Panc1 (cell line): ENCODE measurements around the gene HS6ST3. TPM values are rescaled to one million over a fixed set of nuclear protein-coding genes. Genes with fewer than 3 reads are reported as not detected.

Experiments
- ATAC-seq: fragments of 200-7000 bp; cut with Tn5 transposase; 2 replicates; pipeline ENCODE4 v1.9.1; 2020; ENCODE audit warnings: mild to moderate bottlenecking, moderate library complexity
- BruUV-seq: library from RNA; stranded (reverse); fragments of 400-500 nt; replicated peaks from 2 replicates; lab custom pipeline; 2021; lab: Mats Ljungman, UMichigan
- CTCF ChIA-PET: fragments of 300-600 bp; sonication (Branson Sonifier 250); formaldehyde crosslinking; loops from one replicate; lab custom pipeline; 2022; ENCODE audit warnings: antibody characterized with exemption; lab: Charles Lee
- POLR2A ChIA-PET: fragments of 300-600 bp; sonication (Branson Sonifier 250); formaldehyde crosslinking; loops from one replicate; lab custom pipeline; 2022; ENCODE audit warnings: antibody characterized with exemption; lab: Charles Lee
- DNase-seq: peaks from one replicate; pipeline ENCODE4 v3.0.0-alpha.2; 2010; ENCODE audit warnings: low read depth, low spot score
- H3K27ac ChIP-seq: 2 replicates; pipeline ENCODE4 v1.5.1; 2011; ENCODE audit warnings: mild to moderate bottlenecking, low read length, inconsistent platforms
- H3K27me3 ChIP-seq: fragments of 200-500 bp; sonication (Bioruptor generic); 2 replicates; pipeline ENCODE4 v1.6.0; 2014; ENCODE audit warnings: low read length, inconsistent platforms; ENCODE audit not compliant: control insufficient read depth, insufficient read depth
- H3K36me3 ChIP-seq: fragments of 200-500 bp; sonication (Bioruptor generic); 2 replicates; pipeline ENCODE4 v1.5.1; 2014; ENCODE audit warnings: inconsistent platforms, mild to moderate bottlenecking, low read length, moderate library complexity; ENCODE audit not compliant: control insufficient read depth, insufficient read depth
- H3K4me1 ChIP-seq: 2 replicates; pipeline ENCODE4 v1.5.1; 2011; ENCODE audit warnings: inconsistent platforms, mild to moderate bottlenecking, low read length, moderate library complexity; ENCODE audit not compliant: control insufficient read depth, insufficient read depth
- H3K4me3 ChIP-seq, 2 experiments: 2 replicates each; pipeline ENCODE4 v1.5.1; 2011 to 2012; ENCODE audit warnings: low read depth in 2 of 2, low read length in 2 of 2, mild to moderate bottlenecking in 2 of 2, inconsistent platforms in 1 of 2, moderate library complexity in 1 of 2
- H3K9me3 ChIP-seq: fragments of 200-500 bp; sonication (Bioruptor generic); 2 replicates; pipeline ENCODE4 v1.5.1; 2014; ENCODE audit warnings: low read depth, mild to moderate bottlenecking, inconsistent platforms, low read length, moderate library complexity; ENCODE audit not compliant: control insufficient read depth, insufficient read depth
- POLR2AphosphoS5 ChIP-seq: IDR thresholded peaks from 2 replicates; pipeline ENCODE4 v1.6.1; 2012; ENCODE audit warnings: mild to moderate bottlenecking, low read depth, low read length, moderate library complexity
- SIN3A ChIP-seq: IDR thresholded peaks from 2 replicates; pipeline ENCODE4 v1.6.1; 2012; ENCODE audit warnings: low read depth, mild to moderate bottlenecking, low read length, moderate library complexity, borderline replicate concordance; ENCODE audit not compliant: insufficient read depth
- TCF7L2 ChIP-seq: IDR thresholded peaks from 2 replicates; pipeline ENCODE4 v1.6.1; 2011; ENCODE audit warnings: mild to moderate bottlenecking, low read depth, low read length, inconsistent platforms
- in situ Hi-C: cut with HindIII; loops from 2 replicates; pipeline ENCODE4 v1.10.0; 2016; ENCODE audit warnings: low sequenced_read_pairs, low pct_unique_long_range_greater_than_20kb
- intact Hi-C: fragments of 100-400 bp; cut with micrococcal nuclease; formaldehyde crosslinking; loops from one replicate; pipeline ENCODE4 v1.10.0; 2022; ENCODE audit not compliant: unreplicated experiment
- total RNA-seq: library from RNA; stranded (reverse); gene quantifications from one replicate; pipeline ENCODE4 v1.2.1, GENCODE V29; 2021; ENCODE audit not compliant: unreplicated experiment
- TF ChIP-seq, protein P1 (sequence below): fragments of 450-650 bp; IDR thresholded peaks from 2 replicates; pipeline ENCODE4 v1.5.1; 2017; ENCODE audit warnings: mild to moderate bottlenecking
- TF ChIP-seq, protein P2 (sequence below), 2 experiments: IDR thresholded peaks; 2 replicates each; pipeline ENCODE4 v1.6.1; 2011 to 2012; ENCODE audit warnings: low read depth in 2 of 2, control low read depth in 1 of 2, low read length in 1 of 2, mild to moderate bottlenecking in 1 of 2, moderate library complexity in 1 of 2; ENCODE audit not compliant: insufficient read depth in 1 of 2

The HS6ST3 gene
- total RNA-seq, 1 experiment from 2014 or later = 0.13 TPM

- Histone ChIP-seq H3K27ac (no peak overlapping the region), H3K36me3 (no peaks in the 10 kb centered on the region), H3K27me3 (no peaks in the 10 kb centered on the region), H3K4me1 (no peaks in the 10 kb centered on the region), H3K4me3 (no peak overlapping the region), H3K9me3 (no peaks in the 10 kb centered on the region)
- in situ Hi-C loops = no loop called here
- BruUV-seq = no TSS peak
- POLR2A ChIA-PET = no interaction called here
- CTCF ChIA-PET = no interaction called here
- ATAC-seq (no peak), DNase-seq (no peak)
- intact Hi-C loops = no loop called here
- TF ChIP-seq TCF7L2 = no peak
- TF ChIP-seq POLR2AphosphoS5 = no peak
- TF ChIP-seq, protein P1, sequence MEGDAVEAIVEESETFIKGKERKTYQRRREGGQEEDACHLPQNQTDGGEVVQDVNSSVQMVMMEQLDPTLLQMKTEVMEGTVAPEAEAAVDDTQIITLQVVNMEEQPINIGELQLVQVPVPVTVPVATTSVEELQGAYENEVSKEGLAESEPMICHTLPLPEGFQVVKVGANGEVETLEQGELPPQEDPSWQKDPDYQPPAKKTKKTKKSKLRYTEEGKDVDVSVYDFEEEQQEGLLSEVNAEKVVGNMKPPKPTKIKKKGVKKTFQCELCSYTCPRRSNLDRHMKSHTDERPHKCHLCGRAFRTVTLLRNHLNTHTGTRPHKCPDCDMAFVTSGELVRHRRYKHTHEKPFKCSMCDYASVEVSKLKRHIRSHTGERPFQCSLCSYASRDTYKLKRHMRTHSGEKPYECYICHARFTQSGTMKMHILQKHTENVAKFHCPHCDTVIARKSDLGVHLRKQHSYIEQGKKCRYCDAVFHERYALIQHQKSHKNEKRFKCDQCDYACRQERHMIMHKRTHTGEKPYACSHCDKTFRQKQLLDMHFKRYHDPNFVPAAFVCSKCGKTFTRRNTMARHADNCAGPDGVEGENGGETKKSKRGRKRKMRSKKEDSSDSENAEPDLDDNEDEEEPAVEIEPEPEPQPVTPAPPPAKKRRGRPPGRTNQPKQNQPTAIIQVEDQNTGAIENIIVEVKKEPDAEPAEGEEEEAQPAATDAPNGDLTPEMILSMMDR = no peak
- no peak for TF ChIP-seq SIN3A
- TF ChIP-seq, protein P2, sequence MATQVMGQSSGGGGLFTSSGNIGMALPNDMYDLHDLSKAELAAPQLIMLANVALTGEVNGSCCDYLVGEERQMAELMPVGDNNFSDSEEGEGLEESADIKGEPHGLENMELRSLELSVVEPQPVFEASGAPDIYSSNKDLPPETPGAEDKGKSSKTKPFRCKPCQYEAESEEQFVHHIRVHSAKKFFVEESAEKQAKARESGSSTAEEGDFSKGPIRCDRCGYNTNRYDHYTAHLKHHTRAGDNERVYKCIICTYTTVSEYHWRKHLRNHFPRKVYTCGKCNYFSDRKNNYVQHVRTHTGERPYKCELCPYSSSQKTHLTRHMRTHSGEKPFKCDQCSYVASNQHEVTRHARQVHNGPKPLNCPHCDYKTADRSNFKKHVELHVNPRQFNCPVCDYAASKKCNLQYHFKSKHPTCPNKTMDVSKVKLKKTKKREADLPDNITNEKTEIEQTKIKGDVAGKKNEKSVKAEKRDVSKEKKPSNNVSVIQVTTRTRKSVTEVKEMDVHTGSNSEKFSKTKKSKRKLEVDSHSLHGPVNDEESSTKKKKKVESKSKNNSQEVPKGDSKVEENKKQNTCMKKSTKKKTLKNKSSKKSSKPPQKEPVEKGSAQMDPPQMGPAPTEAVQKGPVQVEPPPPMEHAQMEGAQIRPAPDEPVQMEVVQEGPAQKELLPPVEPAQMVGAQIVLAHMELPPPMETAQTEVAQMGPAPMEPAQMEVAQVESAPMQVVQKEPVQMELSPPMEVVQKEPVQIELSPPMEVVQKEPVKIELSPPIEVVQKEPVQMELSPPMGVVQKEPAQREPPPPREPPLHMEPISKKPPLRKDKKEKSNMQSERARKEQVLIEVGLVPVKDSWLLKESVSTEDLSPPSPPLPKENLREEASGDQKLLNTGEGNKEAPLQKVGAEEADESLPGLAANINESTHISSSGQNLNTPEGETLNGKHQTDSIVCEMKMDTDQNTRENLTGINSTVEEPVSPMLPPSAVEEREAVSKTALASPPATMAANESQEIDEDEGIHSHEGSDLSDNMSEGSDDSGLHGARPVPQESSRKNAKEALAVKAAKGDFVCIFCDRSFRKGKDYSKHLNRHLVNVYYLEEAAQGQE (IDR thresholded peaks at IDR 0.05; ENCODE audit: insufficient read depth in 1 of 2, low read depth in 2 of 2, low read length in 1 of 2) = no peak
Measured at GRCh38 chr13:96297360-96297759, 207.5 kb downstream of the HS6ST3 start.

DNA sequence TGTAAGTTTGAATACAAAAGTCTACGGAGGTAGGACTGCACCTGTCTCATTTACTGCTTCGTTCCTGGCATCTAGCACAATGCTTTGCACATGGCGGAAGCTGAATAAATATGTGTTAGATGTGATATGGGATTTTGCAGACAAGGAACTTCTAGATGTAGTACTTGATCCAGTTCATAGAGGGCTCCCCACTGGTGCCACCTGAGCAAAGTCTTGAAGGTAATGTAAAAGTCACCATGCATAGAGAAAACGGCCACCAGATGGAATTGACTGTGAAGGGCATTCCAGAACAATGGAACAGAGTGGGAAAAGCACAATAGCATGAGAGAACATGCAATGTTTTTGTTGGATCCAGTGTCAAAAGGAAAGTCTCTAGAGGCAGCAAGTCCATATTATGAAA is 209.3 kb downstream of the HS6ST3 start:
- H3K36me3 ChIP-seq = no peaks in the 10 kb centered on the region
- TF ChIP-seq TCF7L2 (no peak), POLR2AphosphoS5 (no peak), SIN3A (no peak)
- TF ChIP-seq, protein P2 (IDR thresholded peaks at IDR 0.05; ENCODE audit: insufficient read depth in 1 of 2, low read depth in 2 of 2, low read length in 1 of 2) = no peak
- TF ChIP-seq, protein P1 = no peak
- no peak for ATAC-seq
- no peak for DNase-seq
- H3K9me3 ChIP-seq = no peaks in the 10 kb centered on the region
- no peak overlapping the region for H3K27ac ChIP-seq
- intact Hi-C loops (no loop called here), in situ Hi-C loops (no loop called here)
- H3K4me1 ChIP-seq = no peaks in the 10 kb centered on the region
- no peak overlapping the region for H3K4me3 ChIP-seq
- no peaks in the 10 kb centered on the region for H3K27me3 ChIP-seq
- CTCF ChIA-PET = no interaction called here
- BruUV-seq = no TSS peak
- POLR2A ChIA-PET = no interaction called here
